Liver (tissue), 9 donors: Measurements from ENCODE around the gene PTPRB. TPM values are rescaled to one million over a fixed set of nuclear protein-coding genes. Genes with fewer than 3 reads are reported as not detected.

ENCODE experiments used
- DNase-seq: peaks from one replicate; pipeline ENCODE4 v3.0.0-alpha.2; 2017; ENCODE audit warnings: low spot score
- H3K27ac ChIP-seq, 2 donors: one replicate each; pipeline ENCODE4 v1.7.0; 2013; ENCODE audit warnings: inconsistent platforms in 2 of 2, low read length in 2 of 2, control low read depth in 1 of 2, low read depth in 1 of 2, mild to moderate bottlenecking in 1 of 2
- H3K27me3 ChIP-seq, 4 donors: one replicate each; pipeline versions ENCODE4 v1.6.1 to v1.7.0; 2013; ENCODE audit warnings: low read length in 3 of 4, inconsistent platforms in 1 of 4, mild to moderate bottlenecking in 1 of 4, moderate library complexity in 1 of 4; ENCODE audit not compliant: control insufficient read depth in 4 of 4, insufficient read depth in 4 of 4
- H3K36me3 ChIP-seq, 4 donors: one replicate each; pipeline versions ENCODE4 v1.6.1 to v1.7.0; 2013; ENCODE audit warnings: low read length in 3 of 4, mild to moderate bottlenecking in 3 of 4, low read depth in 1 of 4, moderate library complexity in 1 of 4; ENCODE audit not compliant: control insufficient read depth in 4 of 4, insufficient read depth in 3 of 4
- H3K4me1 ChIP-seq, 4 donors: one replicate each; pipeline versions ENCODE4 v1.6.1 to v1.7.0; 2013; ENCODE audit warnings: low read length in 3 of 4, mild to moderate bottlenecking in 3 of 4, moderate library complexity in 1 of 4; ENCODE audit not compliant: control insufficient read depth in 4 of 4, insufficient read depth in 4 of 4
- H3K4me3 ChIP-seq, 3 donors: one replicate each; pipeline versions ENCODE4 v1.6.1 to v1.7.0; 2013; ENCODE audit warnings: low read length in 3 of 3, control low read depth in 1 of 3, low read depth in 1 of 3, mild to moderate bottlenecking in 1 of 3
- H3K9ac ChIP-seq, 2 donors: one replicate each; pipeline ENCODE4 v1.7.0; 2013; ENCODE audit warnings: low read length in 2 of 2, mild to moderate bottlenecking in 2 of 2, moderate library complexity in 2 of 2, control low read depth in 1 of 2, low read depth in 1 of 2
- H3K9me3 ChIP-seq, 4 donors: one replicate each; pipeline versions ENCODE4 v1.6.1 to v1.7.0; 2013; ENCODE audit warnings: low read length in 3 of 4; ENCODE audit not compliant: control insufficient read depth in 4 of 4
- EGR1 ChIP-seq, 2 donors: IDR thresholded peaks; 2 replicates each; pipeline ENCODE4 v1.6.1; 2016 to 2018; ENCODE audit warnings: antibody characterized with exemption in 2 of 2, low read depth in 2 of 2
- FOXA1 ChIP-seq: IDR thresholded peaks from 2 replicates; pipeline ENCODE4 v1.6.1; 2016; ENCODE audit warnings: antibody characterized with exemption
- FOXA2 ChIP-seq: IDR thresholded peaks from 2 replicates; pipeline ENCODE4 v1.6.1; 2016; ENCODE audit warnings: antibody characterized with exemption
- GABPA ChIP-seq, 2 donors: IDR thresholded peaks in 1 of 2; conservative IDR thresholded peaks in 1 of 2; 2 replicates each; pipeline ENCODE4 v1.6.1; 2016; ENCODE audit warnings: antibody characterized with exemption in 2 of 2, mild to moderate bottlenecking in 1 of 2, moderate library complexity in 1 of 2
- HNF4A ChIP-seq, 2 donors: conservative IDR thresholded peaks; 2 replicates each; pipeline ENCODE4 v1.6.1; 2016; ENCODE audit warnings: antibody characterized with exemption in 2 of 2, mild to moderate bottlenecking in 2 of 2
- HNF4G ChIP-seq: IDR thresholded peaks from 2 replicates; pipeline ENCODE4 v1.6.1; 2016; ENCODE audit warnings: antibody characterized with exemption
- JUND ChIP-seq, 2 donors: IDR thresholded peaks; 2 replicates each; pipeline ENCODE4 v1.6.1; 2016; ENCODE audit warnings: antibody characterized with exemption in 2 of 2
- NR2F2 ChIP-seq: IDR thresholded peaks from 2 replicates; pipeline ENCODE4 v1.6.1; 2016; ENCODE audit warnings: antibody characterized with exemption
- RAD21 ChIP-seq, 2 donors: IDR thresholded peaks; 2 replicates each; pipeline ENCODE4 v1.6.1; 2016; ENCODE audit warnings: antibody characterized with exemption in 2 of 2, mild to moderate bottlenecking in 2 of 2
- RXRA ChIP-seq, 2 donors: IDR thresholded peaks; 2 replicates each; pipeline ENCODE4 v1.6.1; 2017 to 2018; ENCODE audit warnings: antibody characterized with exemption in 2 of 2, mild to moderate bottlenecking in 1 of 2
- TAF1 ChIP-seq: conservative IDR thresholded peaks from 2 replicates; pipeline ENCODE4 v1.6.1; 2016; ENCODE audit warnings: antibody characterized with exemption, mild to moderate bottlenecking
- WGBS: extraction: QIAGEN DNeasy Blood & Tissue Kit; methylation state at CpG from one replicate; pipeline ENCODE4 v1.1.7; 2013; 5-methylcytosine and 5-hydroxymethylcytosine counted together
- polyA plus RNA-seq, 2 donors: library from polyadenylated mRNA; stranded (reverse) in 1 of 2; unstranded in 1 of 2; fragments of 200-250 nt in 1 of 2; fragments of >200 nt in 1 of 2; fragmentation: Nextera tagmentation in 1 of 2; extraction: Ambion mirVana in 1 of 2; gene quantifications; one replicate each; pipeline versions ENCODE4 v1.2.1 to v1.2.3, GENCODE V29; 2013 to 2015
- total RNA-seq, 2 donors: library from RNA; depleted of rRNA; stranded (reverse); fragments of >200 nt; gene quantifications; one replicate each; pipeline ENCODE4 v1.2.3, GENCODE V29; 2014
- TF ChIP-seq, protein P1 (sequence below): IDR thresholded peaks from 2 replicates; pipeline ENCODE4 v1.6.1; 2016; ENCODE audit warnings: antibody characterized with exemption
- TF ChIP-seq, protein P2 (sequence below): IDR thresholded peaks from 2 replicates; pipeline ENCODE4 v1.6.1; 2016; ENCODE audit warnings: antibody characterized with exemption, mild to moderate bottlenecking
- TF ChIP-seq, protein P3 (sequence below): fragments of 150-350 bp; IDR thresholded peaks from 2 replicates; pipeline ENCODE4 v1.5.1; 2017; ENCODE audit warnings: improper control_type of control experiment, low read depth, low read length; ENCODE audit not compliant: missing input control
- donor health status: healthy.
- donor health status: healthy.
- donor health status: healthy.
- donor health status: healthy.
- donor health status: healthy.

The PTPRB gene
- total and polyA plus RNA-seq, 4 donors = 6.3 to 64.9 (median 8.4) TPM

DNA sequence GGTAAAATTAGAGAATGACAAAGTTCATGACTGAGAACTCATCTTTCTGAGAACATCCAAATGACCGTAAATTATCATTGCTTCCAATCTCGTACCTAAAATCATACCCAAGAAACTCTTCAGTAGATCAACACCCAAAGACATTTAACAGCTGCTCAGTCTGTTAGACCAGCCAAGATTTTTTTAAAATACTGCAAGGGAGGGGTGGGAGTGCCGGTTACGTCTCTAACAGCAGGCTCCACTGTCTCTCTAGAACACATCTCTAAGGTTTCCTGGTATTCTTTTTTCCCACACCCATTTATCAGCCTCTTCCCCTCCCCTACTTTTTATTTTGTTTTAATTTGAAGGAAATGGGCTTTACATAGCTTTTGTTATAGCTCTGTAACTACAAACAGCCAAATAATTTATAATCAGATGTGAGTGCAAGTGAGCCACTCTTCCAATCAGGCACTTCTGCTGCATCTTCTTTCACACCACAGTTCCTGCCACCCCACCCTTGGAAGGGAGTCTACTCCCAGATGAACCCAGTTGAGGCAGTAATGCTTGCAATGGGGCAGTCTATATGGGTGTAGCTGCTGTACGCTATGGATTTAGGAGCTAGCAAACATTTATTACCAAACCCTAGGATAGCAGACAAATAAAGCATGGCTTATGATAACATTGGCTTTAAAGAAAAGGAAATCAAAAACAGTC, 21.9 kb downstream of the PTPRB start:
- no peak overlapping the region for H3K4me3 ChIP-seq
- no peaks in the 10 kb centered on the region for H3K36me3 ChIP-seq
- WGBS = 53% methylated on average over 5 of the region's 5 CpGs
- no peak overlapping the region for H3K9ac ChIP-seq
- TF ChIP-seq HNF4G (no peak), NR2F2 (no peak), TAF1 (no peak), FOXA2 (no peak), EGR1 (IDR thresholded peaks at IDR 0.05; ENCODE audit: low read depth in 2 of 2) (no peak), GABPA (IDR thresholded peaks at IDR 0.05 in 1 of 2, conservative IDR thresholded peaks at IDR 0.05 in 1 of 2) (no peak), HNF4A (conservative IDR thresholded peaks at IDR 0.05) (no peak), FOXA1 (no peak)
- TF ChIP-seq, protein P1, sequence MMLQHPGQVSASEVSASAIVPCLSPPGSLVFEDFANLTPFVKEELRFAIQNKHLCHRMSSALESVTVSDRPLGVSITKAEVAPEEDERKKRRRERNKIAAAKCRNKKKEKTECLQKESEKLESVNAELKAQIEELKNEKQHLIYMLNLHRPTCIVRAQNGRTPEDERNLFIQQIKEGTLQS = no peak
- TF ChIP-seq, protein P2, sequence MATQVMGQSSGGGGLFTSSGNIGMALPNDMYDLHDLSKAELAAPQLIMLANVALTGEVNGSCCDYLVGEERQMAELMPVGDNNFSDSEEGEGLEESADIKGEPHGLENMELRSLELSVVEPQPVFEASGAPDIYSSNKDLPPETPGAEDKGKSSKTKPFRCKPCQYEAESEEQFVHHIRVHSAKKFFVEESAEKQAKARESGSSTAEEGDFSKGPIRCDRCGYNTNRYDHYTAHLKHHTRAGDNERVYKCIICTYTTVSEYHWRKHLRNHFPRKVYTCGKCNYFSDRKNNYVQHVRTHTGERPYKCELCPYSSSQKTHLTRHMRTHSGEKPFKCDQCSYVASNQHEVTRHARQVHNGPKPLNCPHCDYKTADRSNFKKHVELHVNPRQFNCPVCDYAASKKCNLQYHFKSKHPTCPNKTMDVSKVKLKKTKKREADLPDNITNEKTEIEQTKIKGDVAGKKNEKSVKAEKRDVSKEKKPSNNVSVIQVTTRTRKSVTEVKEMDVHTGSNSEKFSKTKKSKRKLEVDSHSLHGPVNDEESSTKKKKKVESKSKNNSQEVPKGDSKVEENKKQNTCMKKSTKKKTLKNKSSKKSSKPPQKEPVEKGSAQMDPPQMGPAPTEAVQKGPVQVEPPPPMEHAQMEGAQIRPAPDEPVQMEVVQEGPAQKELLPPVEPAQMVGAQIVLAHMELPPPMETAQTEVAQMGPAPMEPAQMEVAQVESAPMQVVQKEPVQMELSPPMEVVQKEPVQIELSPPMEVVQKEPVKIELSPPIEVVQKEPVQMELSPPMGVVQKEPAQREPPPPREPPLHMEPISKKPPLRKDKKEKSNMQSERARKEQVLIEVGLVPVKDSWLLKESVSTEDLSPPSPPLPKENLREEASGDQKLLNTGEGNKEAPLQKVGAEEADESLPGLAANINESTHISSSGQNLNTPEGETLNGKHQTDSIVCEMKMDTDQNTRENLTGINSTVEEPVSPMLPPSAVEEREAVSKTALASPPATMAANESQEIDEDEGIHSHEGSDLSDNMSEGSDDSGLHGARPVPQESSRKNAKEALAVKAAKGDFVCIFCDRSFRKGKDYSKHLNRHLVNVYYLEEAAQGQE = no peak
- TF ChIP-seq, protein P3, sequence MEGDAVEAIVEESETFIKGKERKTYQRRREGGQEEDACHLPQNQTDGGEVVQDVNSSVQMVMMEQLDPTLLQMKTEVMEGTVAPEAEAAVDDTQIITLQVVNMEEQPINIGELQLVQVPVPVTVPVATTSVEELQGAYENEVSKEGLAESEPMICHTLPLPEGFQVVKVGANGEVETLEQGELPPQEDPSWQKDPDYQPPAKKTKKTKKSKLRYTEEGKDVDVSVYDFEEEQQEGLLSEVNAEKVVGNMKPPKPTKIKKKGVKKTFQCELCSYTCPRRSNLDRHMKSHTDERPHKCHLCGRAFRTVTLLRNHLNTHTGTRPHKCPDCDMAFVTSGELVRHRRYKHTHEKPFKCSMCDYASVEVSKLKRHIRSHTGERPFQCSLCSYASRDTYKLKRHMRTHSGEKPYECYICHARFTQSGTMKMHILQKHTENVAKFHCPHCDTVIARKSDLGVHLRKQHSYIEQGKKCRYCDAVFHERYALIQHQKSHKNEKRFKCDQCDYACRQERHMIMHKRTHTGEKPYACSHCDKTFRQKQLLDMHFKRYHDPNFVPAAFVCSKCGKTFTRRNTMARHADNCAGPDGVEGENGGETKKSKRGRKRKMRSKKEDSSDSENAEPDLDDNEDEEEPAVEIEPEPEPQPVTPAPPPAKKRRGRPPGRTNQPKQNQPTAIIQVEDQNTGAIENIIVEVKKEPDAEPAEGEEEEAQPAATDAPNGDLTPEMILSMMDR = no peak
- no peak for DNase-seq
- no peaks in the 10 kb centered on the region for H3K9me3 ChIP-seq
- no peaks in the 10 kb centered on the region for H3K4me1 ChIP-seq
- no peaks in the 10 kb centered on the region for H3K27me3 ChIP-seq
- H3K27ac ChIP-seq = no peak overlapping the region

DNA sequence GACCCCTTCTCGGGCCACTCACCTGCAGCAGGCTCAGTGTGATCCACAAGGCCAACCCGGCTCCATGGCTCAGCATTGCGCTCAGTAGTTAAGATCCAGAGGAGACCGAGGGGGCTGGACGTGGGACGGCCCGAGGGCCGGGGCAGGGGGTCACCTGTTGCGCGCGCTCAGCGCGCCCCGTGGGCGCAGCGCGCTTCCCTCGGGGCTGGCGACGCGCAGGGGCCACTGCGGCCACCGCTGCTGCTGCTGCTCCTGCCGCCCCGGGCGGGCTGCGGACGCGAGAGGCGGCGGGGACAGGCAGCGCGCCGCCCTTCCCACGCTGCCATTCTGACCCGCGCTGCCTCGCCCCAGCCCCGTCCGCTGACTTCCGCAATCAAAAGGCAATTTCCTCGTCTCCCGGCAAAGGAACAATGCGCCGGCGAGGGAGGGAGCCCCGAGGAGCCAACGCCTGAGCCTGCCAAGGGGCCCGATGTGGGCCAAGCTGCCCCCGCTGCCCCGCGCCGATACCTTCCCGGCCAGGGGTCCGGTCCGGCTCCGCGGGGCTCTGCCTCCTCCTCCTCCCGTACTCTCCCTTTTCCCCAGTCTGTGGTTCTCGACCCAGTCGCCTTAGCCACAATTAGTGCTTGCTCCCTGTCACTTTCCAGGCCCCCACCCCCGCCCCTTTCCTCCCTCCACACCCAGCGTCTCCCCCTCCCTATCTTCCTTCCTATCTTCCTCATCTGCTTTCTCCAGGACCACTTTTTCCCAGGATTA, 27.3 kb downstream of the PTPRB start:
- peak overlapping the region; percentile 13 to 56 (median 50) for H3K4me3 ChIP-seq
- no peaks in the 10 kb centered on the region for H3K9me3 ChIP-seq
- H3K9ac ChIP-seq = no peak overlapping the region
- H3K36me3 ChIP-seq = no peaks in the 10 kb centered on the region
- peak overlapping the region in 1 of 2 donors; percentile 18 for H3K27ac ChIP-seq
- no peaks in the 10 kb centered on the region for H3K27me3 ChIP-seq
- 2% methylated on average over 63 of the region's 63 CpGs for WGBS
- peaks cover 0 to 11% (median 5%) of the 10 kb centered on the region in 4 donors for H3K4me1 ChIP-seq
- DNase-seq = peak; percentile 34
- TF ChIP-seq EGR1 (IDR thresholded peaks at IDR 0.05; ENCODE audit: low read depth in 2 of 2) = no peak
- TF ChIP-seq HNF4A (conservative IDR thresholded peaks at IDR 0.05) = no peak
- TF ChIP-seq JUND (IDR thresholded peaks at IDR 0.05) = no peak
- TF ChIP-seq RAD21 (IDR thresholded peaks at IDR 0.05) = no peak
- TF ChIP-seq, protein P1 = no peak
- TF ChIP-seq, protein P3 = no peak
- no peak for TF ChIP-seq FOXA1
- TF ChIP-seq RXRA (IDR thresholded peaks at IDR 0.05) = no peak
